ENCODE measurements around the gene ANKRD63.

ANKRD63 gene

DNA sequence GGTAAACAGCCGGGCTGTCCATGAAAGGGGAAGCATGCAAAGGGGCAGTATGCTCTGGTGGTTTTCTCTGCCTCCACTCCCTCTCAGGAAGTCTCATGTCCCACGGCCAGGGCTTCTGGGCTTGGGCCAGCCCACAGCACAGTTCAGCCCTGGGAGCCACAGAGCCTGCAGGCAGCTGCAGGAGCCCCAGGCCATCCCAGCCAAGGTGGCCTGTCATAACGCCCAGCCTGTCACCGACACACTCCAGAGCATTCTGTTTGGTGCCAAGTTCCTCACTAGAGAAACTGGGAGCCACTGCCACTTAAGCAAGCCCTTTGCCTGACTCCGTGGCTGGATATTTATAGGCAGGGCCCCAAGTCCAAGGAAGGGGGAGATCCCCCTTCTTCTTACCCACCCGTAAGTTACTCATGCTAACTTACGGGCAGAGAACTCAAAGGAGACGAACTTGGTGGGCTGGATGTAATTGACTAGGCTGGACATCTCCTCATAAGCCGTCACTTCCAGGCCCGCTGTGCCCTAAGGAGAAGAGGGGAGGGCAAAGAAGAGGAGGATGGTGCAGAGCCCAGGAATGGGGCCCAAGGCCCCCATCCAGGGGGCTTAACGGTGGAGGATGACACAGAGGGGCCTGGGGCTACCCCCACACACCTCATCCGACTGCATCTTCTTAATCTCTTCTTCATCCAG lies 13.2 kb upstream of the ANKRD63 start:
- DNase-seq (ENCODE audit: low read depth in 2 of 2), result no peak

DNA sequence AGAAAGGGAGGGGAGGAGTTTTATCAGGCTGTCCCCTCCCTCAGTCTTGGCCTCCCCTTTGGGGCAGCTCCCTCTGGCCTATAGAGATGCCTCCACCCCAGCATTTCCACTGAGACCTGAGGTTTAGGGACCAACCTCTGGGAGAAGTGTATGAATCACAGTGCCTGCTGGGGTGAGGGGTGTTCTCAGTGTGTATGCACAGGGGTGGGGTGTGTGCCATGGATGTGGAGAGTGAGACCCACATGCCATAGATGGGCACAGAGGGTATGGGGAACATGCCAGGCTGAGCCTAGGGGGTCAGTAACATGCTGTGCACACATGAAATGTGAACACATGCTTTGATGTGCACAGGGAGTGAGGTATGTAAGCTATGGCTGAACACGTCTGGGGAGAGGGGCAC lies 12.4 kb upstream of the ANKRD63 start:
- no peak for DNase-seq (ENCODE audit: low read depth in 2 of 2)

DNA sequence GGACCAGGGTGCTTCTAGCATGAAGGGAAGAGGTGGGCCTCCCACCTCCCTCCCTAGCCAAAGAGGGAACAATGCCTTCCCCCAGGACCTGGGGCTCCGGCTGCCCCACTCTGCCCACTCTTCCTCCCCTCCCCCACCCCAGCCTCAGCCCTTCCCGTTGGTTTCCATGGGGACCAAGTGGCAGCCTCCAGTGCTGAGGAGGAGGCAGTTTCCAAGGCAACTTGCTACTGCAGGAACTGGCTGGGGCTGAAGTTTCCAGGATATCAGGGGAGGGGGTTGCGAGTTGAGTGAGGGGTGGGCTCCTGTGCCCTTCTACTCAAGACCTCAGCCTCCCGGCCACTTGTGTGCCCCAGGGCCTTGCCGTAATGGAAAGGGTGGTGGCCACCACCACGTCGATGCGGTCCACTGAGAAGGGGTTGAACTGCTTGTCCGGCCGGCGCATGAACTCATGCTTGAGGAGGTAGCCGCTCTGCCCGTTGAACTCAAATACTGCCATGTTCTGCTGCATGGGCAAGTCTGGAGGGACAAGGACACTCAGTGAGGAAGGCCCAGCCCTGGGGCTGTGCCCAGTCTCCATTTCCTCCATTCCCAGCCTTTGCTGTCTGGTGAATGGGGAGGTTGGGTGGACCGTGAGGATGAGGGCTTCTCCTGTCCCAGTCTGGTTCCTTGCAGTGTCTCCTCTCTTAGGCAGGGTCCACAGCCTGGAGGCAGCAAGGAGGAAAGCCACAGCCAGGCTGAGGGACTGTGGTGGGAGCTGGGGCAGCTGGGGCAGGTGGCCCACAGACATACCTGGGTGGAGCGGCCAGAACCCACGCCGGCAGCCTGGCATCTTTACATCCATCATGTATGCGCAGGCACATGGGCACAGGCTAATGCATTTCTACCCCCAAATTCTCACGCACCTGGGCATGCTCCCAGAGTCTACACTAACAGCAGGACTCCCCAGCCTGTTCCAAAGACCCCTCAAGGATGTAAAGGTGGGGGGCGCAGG lies 11.3 kb upstream of the ANKRD63 start:
- DNase-seq (ENCODE audit: low read depth in 2 of 2), result no peak

DNA sequence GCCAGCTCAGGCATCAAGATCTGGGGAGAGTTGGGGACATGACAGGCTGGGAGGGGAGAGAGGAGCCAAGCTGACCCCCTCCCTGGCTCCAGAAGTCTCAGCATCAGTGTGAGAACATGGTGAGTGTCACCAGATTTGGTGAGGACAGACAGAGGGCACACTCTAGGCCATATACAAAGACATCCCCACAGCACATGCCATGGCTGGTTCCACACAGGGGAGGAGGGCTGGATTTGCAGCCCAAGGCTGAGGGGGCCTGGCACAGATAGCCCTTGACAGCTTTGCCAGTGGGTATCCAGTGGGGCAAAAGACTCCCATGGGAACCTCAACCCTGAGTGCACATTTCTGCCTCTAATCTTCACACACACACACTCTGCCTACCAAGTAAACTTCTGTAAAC lies 10.1 kb upstream of the ANKRD63 start:
- DNase-seq (ENCODE audit: low read depth in 2 of 2), result no peak

DNA sequence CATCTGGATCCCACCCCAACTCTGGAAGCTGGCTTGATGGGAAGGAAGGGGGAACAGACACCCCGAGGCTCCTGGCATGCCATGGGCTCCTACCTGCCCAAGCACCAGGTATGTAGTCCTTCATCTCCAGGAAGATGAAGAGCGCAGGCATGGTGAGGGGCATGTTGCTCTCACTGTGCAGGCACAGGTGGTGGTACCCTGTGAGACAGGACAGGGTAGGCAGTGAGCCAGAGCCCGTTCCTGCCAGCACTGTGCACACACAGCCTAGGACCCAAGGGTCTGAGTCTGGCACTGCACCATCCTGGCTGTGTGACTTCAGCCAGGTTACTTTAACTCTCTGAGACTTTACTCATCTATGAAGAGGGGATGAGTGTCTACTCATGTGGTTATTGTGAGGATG lies 9.4 kb upstream of the ANKRD63 start:
- DNase-seq (ENCODE audit: low read depth in 2 of 2), result no peak

DNA sequence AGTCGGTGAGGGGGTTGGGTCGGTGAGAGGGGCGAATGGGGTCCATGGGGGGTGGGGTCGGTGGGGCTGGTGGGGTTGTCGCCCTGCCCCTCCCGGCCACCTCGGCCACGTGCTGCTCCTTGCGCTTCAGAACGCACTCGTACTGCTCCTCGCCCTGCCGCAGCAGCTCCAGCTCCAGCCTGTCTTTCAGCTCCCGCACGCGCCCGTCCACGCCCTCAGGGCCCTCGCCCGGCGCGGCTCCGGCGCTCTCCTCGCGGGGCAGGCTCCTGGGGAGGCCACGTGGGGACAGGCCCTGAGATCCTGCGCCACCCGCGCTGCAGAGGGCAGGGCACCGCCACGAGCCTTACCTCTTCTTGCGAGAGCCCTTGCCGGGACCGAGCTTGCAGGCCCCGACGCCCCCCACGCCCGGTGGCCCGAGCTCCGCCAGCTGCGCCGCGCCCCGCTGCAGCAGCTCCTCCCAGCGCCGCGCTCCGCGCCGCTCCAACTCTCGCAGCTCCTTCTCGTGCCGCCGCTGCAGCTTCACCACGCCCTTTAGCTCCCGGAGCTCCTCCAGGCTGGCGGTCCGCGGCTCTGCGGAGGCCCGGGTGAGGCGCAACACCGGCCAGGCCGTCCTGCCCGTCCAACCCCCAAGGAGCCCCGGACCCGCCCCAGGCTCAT lies 8.2 kb upstream of the ANKRD63 start:
- no peak for DNase-seq (ENCODE audit: low read depth in 2 of 2)

DNA sequence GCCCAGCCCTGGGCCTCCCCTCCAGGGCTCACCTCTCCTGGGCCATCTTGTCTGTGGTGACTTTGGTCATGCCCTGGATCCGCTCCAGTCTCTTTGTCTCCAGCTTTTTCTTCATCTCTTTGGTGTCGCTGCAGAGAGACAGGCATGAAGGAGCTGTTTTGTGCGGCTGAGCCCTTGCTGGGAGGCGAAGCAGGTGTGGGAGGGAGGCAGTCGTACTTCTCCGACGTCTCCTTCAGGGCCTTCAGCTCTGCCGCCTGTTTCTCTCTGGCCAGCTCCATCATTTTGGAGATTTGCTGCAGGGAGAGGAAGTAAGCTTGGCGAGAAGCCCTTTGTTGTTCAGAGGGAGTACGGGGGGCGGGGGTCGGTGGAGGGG lies 7.7 kb upstream of the ANKRD63 start:
- DNase-seq (ENCODE audit: low read depth in 2 of 2), result no peak

DNA sequence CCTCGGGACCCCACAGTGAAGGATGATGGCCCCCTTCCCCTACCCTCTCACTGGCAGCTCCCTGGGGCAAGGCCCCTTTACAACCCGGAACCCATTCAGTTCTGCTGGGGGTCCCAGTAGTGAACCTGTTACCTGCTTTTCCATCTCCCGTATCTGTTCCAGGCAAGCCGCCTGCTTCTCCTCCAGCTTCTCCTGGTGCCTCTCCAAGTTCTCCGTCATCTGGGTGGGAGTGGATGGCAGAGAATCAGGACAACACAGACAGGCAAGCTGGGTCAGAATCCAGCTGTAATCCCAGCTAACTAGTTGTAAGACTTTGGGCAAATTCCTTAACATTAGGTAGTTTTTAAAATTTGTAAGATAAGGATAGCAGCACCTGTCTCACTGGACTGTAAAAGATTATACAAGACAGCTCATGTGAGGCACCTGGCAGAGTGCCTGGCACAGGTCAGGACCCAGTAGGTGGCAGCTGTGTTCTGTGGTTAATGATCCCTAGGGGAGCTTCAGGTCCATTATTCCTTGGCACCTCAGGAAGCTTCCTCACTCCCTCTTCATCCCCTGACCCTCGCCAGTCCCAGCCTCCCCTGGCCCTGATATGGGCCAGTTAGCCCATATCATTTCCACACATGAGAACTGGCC lies 6.4 kb upstream of the ANKRD63 start:
- no peak for DNase-seq (ENCODE audit: low read depth in 2 of 2)

DNA sequence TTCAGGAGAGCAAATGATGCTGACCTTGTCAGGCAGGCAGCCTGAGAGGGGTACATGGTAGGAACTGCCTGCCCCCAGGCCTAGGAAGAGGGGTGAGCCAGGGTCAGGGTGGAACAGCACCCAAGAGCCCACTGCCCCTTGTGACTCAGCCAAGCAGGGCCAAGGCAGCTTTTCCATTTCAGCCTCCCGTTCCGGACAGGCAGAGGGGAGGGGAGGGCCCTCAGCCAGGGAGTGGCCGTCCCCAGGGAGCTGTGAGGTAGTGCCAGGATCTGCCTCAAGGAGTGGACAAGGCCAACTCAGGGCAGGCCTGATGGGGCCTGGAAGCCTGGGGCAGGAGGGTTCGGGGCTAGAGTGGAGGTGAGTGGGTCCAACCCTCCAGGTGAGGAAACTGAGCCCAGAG lies 5.1 kb upstream of the ANKRD63 start:
- DNase-seq (ENCODE audit: low read depth in 2 of 2), result no peak

DNA sequence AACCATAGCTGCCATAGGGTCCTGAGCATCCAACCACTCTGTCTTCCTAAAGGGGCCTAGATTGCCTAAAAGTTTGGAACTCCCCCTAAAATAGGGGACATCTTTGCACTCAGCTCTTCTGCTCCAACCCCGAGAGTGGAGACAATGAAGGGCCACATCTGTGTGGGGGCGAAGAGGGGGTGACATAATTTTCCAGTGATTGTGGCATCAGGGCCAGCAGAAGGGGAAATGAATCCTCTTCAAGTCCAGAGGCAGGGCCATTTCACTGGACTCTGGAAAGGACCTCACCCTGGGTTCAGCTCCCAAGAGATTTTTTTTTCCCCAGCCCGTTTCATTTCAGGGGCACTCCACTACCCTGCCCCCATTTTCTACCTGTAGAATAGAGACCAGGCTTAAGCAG lies 4.6 kb upstream of the ANKRD63 start:
- DNase-seq (ENCODE audit: low read depth in 2 of 2), result no peak

DNA sequence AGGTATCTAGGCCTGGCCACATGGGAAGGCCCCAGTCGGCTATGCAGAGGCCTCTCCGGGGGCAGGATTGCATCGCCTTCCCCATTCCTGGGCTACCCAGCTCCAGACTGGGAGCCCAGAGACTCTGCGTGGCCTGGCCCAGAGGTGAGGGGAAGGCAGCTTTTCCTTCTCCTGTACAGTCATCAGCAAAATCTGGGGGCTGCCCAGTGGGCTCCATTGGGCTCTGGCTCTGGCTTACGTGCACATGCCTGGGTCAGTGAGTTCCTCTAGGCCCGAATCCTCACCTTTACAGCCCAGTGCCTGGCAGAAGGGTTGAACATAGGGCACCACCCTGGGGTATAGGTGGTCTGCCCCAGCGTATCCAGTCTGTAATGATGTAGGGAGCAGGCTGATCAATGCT lies 3.9 kb upstream of the ANKRD63 start:
- no peak for DNase-seq (ENCODE audit: low read depth in 2 of 2)

DNA sequence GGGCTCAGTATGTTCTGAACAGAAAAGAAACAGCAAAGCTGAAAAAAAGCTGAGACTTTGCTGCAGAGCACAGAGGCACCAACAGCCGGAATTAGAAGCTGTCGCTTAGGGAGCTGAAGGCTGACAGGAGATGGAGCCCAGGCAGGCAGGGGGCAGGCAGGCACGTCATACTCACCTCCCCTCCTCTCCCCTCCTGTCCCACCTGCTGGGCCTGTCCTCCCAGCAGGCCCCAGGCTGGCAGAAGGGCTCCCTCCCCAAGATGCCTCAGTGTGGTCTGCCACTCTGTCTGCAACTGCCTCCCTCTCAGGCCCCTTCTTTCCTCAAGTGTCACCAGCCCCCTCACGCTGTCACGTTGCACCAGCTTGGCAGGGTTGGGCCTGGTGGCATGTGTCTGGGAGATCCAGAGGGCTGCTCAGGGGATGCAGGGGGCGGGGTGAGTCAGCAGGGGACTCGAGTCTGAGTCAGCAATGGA lies 3.2 kb upstream of the ANKRD63 start:
- no peak for DNase-seq (ENCODE audit: low read depth in 2 of 2)

DNA sequence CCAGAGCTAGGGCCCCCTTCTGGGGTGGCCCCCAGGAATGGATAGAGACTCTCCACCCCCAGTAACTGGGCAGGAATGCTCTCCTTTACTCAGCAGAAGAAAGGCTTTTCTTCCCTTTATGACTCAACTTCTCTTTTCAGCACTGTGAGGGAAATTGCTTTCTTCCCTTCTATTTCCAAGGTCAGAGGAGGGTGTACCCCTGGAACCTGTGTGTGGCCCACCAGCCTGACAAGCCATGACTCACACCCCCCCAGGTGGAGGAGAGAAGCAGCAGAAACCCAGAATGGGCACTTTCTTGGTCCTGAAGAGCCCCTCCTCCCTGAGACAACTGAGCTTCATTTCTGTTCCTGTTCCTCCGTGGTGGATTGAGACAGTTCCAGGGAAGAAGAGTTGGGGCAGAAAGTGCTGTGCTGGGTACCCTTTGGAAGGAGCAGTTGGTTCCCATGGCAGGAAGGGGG lies 2.7 kb upstream of the ANKRD63 start:
- no peak for DNase-seq (ENCODE audit: low read depth in 2 of 2)

DNA sequence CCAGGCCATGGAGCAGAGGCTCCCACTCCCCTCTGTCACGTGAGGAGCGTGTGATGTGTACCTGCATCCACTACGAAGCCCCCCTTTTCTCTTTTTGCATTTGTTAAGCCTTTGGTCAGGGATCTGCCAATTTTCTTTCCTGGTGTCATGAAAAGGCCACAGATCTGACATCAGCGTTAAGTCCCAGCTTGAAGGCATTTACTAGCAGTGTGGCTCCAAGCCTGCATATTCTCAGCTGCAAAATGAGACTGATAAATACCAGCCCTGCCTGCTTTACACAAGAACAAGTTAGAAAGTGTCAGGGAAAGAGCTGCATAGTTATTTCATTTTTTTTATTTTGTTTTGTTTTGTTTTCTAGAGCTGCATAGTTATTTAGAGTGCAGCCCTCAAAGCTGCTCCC lies 2.3 kb upstream of the ANKRD63 start:
- DNase-seq (ENCODE audit: low read depth in 2 of 2), result no peak

DNA sequence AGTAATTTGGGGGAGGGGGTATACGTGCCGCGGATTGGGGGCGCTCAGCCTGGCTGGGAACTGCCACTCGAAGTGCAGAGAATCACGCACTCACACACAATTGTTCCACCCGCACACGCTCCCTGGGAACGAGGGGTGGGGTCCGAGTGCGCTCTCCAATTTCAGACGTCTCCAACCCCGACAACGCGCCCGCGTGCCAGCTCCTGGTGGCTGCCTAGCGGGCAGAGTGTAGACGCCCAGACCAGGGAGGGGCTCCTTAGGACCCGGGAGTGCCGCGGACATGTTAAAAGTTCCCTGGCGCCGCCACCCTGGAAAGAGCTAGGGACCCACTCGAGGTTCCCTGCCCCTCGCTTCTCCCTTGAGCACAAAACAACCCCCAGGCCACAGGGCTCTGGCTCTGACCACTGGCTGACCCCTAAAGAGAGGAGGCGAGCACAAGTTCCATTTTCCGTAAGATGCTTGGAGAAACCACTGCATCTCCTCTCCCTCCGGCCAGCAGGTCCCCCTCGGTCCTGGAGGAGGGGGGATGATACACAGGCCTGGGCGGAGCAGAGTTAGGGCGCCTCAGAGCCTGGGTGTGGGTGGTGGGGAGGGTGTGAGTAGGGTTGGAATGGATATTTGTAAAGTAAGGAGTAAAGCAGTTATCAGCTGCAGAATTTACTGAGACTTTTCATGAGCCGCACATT lies 894 bp upstream of the ANKRD63 start:
- DNase-seq (ENCODE audit: low read depth in 2 of 2), result no peak

DNA sequence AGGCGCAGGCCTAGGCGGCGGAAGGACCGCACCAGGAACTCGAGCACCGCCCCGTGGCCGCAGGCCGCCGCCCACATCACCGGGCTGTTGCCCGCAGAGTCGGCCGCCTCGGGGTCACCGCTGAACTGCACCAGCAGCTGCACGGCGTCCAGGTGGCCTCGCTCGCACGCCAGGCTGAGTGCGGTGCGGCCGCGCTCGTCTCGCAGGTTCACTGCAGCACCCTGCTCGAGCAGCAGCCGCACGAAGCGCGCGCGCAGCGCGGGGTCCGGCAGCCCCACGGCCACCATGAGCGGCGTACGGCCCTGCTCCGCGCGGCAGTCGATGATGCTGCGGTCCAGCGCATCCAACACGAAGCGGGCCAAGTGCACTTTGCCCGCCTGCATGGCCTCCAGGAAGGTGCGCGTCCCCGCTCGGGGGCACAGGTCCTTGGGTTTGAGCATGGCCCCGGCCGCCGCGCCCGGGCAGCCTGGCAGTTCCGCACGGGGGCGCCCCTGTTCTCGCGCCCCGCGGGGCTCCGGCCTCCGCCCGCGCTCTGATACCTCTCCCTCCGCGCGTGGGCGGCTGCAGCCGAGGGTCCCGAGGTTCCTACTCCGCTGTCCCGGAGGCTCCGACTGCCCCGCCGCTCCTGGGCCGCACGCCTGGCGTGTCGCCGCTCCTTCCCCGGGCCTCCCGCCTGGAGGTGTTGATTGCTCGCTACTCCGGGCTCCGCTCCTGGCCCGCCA lies 556 bp downstream of the ANKRD63 start:
- peak; percentile 33 to 39 for DNase-seq (ENCODE audit: low read depth in 2 of 2)

DNA sequence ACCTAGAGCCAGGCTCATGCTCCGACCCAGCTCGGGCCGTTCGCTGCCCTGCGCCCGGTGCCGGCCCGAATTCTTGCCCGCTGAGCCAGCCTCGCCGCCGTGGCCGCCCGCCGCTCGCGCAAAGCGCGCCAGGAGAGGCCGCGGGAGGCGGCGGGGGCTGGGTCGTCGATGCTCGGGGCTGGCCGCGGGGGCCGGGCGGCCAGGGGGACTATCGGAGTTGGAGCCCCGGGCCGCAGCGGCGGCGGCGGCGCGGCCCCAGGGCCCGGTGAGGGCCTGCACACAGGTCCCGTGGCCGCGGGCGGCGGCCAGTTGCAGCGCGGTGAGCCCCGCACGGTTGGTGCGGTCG lies 1.1 kb downstream of the ANKRD63 start:
- DNase-seq (ENCODE audit: low read depth in 2 of 2), result no peak

DNA sequence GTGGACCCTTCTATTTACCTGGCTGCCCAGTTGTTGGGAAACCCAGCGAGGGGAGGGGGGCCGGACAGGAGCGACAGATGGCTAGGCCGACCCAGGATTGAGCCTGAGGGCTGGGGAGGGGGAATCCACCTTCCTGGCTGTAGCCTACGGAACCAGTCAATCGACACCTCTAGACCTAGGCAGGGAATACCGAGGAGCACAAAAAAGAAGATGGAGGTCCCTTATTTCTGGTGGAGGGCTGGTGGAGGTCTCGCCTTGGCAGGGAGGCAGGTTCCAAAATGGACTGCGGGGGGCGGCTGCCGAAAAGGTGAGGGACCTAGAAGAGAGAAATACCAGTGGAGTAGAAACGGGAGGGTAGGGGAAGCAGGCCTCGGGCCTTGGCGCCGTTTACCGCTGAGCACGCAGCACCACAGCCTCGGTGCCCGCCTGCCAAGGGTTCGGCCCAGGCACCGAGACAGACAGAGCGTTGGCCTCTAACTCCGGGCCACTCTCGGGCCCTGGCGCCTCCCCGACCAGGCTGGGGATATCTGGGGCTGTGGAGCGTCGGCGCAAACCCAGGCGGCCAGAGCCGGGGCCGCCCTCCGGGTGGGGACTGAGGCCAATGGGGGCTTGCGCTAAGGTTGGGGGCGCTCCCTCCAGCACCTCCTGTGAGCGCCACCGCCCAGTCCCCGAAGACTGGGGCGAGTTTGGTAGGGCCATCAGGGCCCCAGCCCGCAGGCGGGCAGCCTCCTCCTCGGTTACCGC lies 1.6 kb downstream of the ANKRD63 start:
- DNase-seq (ENCODE audit: low read depth in 2 of 2), result no peak

DNA sequence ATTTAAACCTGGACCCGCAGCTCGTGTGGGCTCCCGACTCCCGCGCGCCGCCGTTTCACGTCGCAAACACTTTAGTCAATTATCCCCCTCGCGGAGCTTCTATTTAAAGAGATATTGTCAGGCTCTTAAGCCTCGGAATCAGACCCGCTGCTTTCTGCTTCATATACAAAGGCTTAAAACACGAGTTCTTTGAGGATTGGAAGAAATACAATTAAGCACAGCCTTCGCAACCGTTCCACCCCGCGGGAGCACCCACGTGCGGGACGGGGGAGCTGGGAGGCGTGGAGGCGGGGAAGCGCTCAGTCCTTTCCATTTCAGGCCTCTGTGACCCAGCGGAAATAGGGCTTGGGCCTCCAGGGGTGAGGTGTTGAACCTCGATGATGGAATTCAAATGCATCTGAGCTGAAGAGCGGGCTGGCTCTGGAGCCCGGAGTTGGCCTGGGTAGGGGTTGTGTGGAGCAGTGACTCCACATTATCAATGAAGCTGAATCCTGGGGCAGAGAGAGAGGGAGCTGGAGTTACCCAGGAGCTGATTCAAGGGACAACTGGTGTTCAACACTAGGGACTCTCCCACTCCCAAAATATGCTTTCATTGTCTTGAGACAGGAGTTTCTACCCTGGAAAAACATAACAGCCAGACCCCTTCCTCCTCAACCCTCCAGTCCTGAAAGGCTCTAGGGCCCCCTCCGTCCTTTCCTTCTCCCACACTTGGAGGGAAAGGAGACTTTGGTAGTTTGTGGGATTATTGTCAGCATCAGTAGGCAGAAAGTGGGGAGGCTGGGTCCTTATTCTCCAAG lies 2.4 kb downstream of the ANKRD63 start:
- DNase-seq (ENCODE audit: low read depth in 2 of 2), result no peak

Measured in stimulated activated CD4-positive, alpha-beta T cell treated with anti-CD3 and anti-CD28 coated beads, Interleukin-4, amount 100 ng/mL, for 48 hours (primary cell).